Stimulated activated CD4-positive, alpha-beta T cell treated with anti-CD3 and anti-CD28 coated beads, Interleukin-15, amount 100 ng/mL, for 1 hour (primary cell): ENCODE measurements around the gene TBCB.
"Not testable (repeated sequence)": the region's sequence is repeated elsewhere in the genome, so short reads cannot be mapped to it uniquely, and the experiment has no call there.

Source experiments
- DNase-seq, 2 donors: peaks; one replicate each; pipeline ENCODE4 v3.0.0-alpha.2; 2020; ENCODE audit warnings: low read depth in 1 of 2, low spot score in 1 of 2

Gene TBCB

GRCh38 chr19:36134867-36135266 is 19.6 kb downstream of the TBCB start:
- DNase-seq: not testable (repeated sequence)

DNA sequence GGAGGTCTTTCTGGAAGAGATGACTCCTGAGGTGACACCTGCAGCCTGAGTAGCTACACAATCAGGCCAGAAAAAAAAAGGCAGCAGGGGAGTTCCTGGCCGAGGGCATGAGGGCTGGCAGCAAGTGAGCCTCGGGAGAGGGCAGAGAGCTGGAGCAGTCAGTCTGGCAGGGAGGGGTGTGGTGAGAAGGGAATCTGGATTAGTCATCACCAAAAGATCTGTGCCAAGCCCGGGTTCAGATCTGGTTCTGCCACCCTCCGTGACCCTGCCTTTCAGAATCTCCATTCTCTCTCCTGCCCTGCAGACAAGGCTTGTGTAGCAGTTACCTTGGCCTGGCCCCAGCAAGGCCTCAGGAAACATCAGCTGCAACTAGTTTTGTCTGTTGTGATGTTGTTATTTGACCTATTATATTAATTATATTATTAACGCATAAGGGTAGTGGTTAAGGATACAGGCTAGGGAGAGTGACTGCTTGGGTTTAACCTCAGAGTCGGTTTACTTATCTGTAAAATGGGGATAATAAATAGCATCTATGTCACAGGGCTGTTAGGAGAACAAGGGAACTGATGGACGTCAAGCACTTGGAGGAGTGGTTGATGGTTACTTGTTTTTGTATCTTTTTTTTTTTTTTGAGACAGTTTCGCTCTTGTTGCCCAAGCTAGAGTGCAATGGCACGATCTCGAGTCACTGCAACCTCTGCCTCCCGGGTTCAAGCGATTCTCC is 21.9 kb downstream of the TBCB start:
- DNase-seq: no peak

DNA sequence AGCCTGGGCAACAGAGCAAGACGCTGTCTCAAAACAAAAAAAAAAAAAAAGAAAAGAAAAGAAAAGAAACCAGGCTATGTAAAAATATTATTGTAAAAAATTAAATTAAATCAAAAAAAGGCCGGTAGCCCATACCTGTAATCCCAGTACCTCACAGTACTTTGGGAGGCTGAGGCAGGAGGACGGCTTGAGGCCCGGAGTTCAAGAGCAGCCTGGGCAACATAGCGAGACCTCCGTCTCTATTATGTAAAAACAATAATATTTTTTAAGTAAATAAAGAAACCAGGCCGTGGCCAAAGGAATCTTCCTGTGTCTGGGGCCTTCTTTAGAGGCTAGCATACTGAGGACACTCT is 23.8 kb downstream of the TBCB start:
- DNase-seq: no peak

DNA sequence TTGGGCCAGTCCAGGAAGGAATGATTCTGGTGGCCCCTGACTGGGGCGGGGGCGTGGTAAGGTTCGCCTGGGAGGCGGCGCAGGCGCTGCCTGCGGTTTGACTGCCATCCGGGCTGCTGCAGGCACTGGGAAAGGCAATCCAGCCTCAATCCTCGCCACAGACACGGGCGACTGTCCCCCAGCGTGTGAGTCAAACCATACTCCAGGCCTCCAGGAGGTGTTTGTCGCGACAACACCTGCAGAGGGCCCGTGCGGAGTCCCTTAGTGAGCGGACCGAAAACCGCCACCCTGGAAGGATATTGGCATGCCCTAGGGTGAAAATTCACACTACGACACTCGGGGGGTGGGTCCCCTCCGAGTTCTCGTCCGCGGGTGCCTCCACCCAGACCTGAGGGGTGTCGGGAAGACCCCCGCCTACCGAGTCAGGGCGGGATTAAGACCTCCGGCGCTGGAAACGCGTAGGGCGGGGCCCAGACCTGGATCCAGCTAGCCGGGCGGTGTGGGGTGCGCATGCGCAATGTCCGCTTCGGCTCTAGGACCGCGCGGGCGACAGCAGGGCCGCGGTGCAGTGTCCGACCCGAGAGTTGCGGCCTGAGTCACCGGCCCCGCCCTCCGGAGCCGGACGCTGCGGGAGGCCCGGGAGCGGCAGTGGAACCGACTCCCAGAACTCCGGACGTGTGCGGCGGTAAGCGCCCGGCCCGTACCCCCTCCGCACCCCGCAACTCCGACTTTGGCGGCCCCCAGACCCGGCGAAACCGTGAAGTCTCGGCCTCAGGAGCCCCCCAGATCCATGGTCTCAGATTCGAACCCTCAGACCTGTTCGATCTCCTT is 24.4 kb downstream of the TBCB start, which contains the start of gene CAPNS1:
Gene CAPNS1 (plus strand): TSS at position 594 of the 831 bp plus-strand sequence. CDS start 946 bp downstream, outside the sequence.
- DNase-seq: peak; percentile 84 to 85

GRCh38 chr19:36140304-36141038 is 25.2 kb downstream of the TBCB start:
- DNase-seq: peak in 1 of 2 donors; percentile 16

DNA sequence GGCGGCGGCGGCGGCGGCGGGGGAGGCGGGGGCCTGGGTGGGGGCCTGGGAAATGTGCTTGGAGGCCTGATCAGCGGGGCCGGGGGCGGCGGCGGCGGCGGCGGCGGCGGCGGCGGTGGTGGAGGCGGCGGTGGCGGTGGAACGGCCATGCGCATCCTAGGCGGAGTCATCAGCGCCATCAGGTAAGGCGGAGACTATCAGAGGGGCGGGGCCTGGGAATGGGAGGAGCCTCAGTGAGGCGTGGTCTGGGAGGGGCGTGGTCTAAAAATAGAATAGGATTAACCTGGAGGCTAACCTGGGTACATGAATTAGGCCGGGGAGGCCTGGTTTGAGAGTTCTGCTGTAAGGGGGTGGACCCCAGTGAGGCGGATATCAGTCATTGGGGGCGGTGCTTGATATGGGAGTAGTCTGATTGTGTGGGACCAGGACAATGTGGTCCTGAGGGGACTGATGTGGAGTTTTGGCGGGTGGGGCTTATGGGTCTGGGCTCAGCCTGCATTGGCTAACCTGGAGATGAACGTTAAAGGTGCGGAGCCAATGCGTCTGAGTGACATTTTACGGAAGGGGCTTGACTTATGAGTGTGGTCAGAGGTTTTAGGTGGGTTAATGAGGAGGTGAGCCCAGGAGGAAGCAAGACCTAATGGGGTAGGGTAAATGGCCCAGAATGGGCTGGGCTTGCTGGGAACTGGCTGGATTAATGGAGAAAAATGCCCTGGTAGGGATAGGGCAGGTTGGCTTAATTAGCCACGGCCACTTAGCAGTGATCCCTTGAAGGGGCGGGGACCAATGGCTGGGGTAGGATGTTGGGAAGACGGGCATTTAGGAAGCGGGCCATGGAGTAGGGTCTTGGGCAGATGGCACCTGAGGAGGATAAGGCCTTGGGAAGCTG is 26.0 kb downstream of the TBCB start:
- peak; percentile 86 to 89 for DNase-seq

DNA sequence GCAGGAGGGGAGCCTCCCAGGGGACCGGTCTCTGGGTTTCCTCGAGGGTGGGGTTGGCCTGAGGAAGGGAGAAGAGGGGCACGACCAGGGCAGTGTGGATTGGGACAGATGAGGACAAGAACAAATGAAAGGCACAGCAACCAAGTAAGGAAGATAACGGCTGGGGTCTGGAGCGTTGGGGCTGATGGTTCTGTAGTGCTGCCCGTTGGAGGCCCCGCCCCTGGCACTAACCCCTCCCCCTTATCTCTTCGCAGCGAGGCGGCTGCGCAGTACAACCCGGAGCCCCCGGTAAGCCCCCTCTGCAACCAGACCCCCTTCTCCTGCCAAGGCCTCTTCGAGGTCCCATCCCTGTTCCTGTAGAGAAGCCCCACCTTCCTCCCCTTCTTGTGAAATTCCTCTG is 26.8 kb downstream of the TBCB start:
- no peak for DNase-seq

DNA sequence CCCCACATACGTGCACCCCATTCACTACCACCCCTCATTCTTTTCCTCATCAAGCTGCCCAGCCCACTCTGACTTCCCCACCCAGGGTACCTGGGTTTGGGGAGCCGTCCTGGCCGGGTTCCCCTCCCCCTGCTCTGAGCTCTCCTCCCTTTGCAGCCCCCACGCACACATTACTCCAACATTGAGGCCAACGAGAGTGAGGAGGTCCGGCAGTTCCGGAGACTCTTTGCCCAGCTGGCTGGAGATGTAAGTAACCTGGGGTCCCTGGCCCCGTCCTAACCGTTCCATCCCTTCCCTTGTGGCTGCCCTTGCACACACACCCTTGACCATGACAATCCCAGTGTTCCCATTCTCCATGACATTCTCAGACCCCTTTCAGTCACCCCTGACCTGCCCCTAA is 27.2 kb downstream of the TBCB start:
- no peak for DNase-seq

GRCh38 chr19:36144624-36145023 is 29.4 kb downstream of the TBCB start:
- no peak for DNase-seq

- no peak for DNase-seq
Measured at GRCh38 chr19:36149673-36150406, 34.6 kb downstream of the TBCB start.

- no peak for DNase-seq
Measured at GRCh38 chr19:36150586-36150985, 35.3 kb downstream of the TBCB start.

GRCh38 chr19:36151144-36152018 is 36.1 kb downstream of the TBCB start:
- DNase-seq: no peak

DNA sequence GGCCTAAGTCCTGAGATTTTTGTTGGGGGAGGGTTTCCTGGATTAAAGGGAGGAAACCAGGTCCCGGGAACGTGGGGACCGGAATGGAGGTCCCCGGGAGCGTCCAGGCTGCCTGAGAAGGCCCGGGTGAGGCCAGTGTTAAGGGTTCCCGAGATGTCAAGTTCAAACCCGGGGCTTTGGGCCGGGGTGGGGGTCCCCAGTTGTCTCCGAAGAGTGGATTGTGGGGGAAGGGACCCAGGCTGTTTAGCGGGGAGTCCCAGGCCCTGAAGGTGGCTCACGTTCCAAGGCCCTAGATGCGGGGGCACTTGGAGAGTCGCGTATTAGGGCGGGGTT is 36.7 kb downstream of the TBCB start:
- DNase-seq: no peak

DNA sequence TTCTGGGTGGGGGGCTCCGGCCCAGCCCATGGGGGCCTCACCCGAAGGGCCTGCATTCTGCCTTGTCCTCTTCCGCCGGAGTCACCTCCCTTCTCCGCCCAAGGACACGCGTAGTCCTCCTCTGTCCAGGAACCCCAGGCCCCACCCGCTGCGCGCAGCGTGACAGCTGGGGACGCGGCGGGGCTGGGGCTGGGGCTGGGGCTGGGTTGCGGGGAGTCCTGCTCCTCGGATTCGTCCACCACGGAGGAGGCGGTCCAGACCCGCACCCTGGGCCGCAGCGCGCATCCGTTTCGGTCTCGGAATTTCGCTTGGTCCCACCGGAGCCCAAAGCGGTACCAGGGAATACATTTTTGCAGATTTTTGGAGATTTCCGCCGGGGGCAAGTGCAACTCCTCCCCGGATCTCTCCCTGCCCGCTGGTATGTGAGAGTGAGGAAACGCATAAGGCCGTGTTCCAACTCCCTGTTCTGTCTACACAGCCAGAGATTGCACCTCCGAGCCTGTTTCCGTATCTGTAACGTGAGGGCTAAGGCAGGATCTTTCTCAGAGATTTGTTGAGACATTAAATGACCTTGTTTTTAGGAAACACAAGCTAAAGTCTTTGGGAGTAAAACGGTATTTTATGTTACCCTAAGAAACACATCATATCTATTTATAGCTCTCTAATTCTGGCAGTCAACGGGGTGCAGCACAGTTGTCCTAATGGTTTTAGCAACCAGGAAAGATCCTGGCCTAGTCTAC is 37.3 kb downstream of the TBCB start, which contains the start of gene COX7A1:
Gene COX7A1 (minus strand): TSS at position 96 of the 740 bp plus-strand sequence. CDS start 40 bp downstream, at position 56.
- no peak for DNase-seq

DNA sequence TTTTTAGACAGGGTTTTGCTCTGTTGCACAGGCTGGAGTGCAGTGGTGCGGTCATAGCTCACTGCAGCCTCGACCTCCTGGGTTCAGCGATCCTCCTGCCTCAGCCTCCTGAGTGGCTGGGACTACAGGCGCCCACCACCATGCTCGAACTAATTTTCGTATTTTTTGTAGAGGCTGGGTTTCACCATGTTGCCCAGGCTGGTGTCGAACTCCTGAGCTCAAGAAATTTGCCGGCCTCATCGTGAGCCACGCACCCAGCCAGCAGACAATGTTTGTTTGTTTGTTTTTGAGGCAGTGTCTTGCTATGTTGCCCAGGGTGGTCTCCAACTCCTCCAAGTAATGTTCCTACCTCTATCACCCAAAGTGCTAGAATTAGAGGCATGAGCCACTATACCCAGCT is 37.9 kb downstream of the TBCB start:
- DNase-seq: no peak

DNA sequence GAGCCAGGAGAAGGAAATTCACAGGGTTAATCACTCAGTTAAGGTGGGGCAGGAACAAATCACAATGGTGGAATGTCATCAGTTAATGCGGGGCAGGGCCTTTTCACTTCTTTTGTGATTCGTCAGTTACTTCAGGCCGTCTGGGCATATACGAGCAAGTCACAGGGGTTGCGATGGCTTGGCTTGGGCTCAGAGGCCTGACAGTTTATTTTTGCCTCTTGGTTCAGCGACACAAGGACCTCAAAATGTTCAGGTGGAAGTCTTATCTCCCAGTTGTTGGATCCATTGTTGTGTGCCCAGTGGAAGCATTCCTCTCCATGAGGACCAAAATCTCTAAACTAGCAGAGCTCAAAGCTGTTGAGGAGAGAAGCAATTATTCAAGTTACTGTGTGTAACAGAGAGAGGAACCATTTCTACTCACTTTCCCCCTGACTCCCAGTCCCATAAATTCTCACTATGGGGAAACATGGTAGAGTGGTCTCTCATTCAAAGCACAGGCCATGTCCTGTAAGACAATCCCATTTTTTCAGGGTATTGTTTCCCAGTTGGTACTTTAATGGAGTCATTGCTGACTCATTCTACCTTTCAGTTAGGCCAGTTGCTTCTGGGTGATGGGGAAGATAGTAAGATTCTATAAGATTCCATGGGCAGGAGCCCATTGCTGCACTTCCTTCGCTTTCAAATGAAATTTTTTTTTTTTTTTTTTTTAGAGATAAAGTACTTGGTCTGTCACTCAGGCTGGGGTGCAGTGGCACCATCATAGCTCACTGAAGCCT is 45.7 kb downstream of the TBCB start:
- no peak for DNase-seq

GRCh38 chr19:36163813-36164212 is 48.5 kb downstream of the TBCB start:
- no peak for DNase-seq
